Measurements from ENCODE around the gene KAT6B. TPM values are rescaled to one million over a fixed set of nuclear protein-coding genes. Genes with fewer than 3 reads are reported as not detected.

Gene KAT6B
- total RNA-seq, 4 donors from 2014 or later = 45.4 to 94.9 (median 62.9) TPM

DNA sequence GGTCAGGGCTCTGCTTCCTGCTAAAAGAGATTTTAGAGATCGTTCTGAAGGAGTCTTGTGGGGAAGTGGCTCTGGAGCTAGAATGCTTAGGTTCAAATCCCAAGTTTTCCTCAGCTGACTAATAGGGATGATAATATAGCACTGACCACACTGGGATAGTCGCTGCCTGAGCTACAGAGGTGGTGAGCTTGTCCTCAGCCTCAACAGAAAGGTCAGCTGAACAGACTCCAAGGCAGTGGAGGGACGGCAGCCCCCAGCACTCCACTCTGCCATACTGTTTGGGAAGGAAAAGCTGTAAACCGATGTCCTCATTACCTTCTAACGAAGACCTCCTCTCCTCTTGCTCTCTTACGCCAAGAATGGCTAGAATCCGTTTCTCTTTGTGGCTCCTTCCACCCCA is 36.2 kb downstream of the KAT6B start:
- no peaks in the 10 kb centered on the region for H3K9me3 ChIP-seq
- DNase-seq = no peak
- H3K36me3 ChIP-seq = no peaks in the 10 kb centered on the region
- no peak overlapping the region for H3K4me3 ChIP-seq
- no peak overlapping the region for H3K27ac ChIP-seq
- peaks cover 0 to under 1% (median 0%) of the 10 kb centered on the region in 4 donors for H3K4me1 ChIP-seq
- TF ChIP-seq, protein P1, sequence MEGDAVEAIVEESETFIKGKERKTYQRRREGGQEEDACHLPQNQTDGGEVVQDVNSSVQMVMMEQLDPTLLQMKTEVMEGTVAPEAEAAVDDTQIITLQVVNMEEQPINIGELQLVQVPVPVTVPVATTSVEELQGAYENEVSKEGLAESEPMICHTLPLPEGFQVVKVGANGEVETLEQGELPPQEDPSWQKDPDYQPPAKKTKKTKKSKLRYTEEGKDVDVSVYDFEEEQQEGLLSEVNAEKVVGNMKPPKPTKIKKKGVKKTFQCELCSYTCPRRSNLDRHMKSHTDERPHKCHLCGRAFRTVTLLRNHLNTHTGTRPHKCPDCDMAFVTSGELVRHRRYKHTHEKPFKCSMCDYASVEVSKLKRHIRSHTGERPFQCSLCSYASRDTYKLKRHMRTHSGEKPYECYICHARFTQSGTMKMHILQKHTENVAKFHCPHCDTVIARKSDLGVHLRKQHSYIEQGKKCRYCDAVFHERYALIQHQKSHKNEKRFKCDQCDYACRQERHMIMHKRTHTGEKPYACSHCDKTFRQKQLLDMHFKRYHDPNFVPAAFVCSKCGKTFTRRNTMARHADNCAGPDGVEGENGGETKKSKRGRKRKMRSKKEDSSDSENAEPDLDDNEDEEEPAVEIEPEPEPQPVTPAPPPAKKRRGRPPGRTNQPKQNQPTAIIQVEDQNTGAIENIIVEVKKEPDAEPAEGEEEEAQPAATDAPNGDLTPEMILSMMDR (IDR thresholded peaks at IDR 0.05) = no peak
- no peak for TF ChIP-seq POLR2A (IDR thresholded peaks at IDR 0.05)
- no peaks in the 10 kb centered on the region for H3K27me3 ChIP-seq

- TF ChIP-seq, protein P1 (IDR thresholded peaks at IDR 0.05) = no peak
- no peak for TF ChIP-seq POLR2A (IDR thresholded peaks at IDR 0.05)
- Histone ChIP-seq H3K9me3 (no peaks in the 10 kb centered on the region), H3K27ac (no peak overlapping the region), H3K27me3 (no peaks in the 10 kb centered on the region), H3K4me3 (no peak overlapping the region), H3K4me1 (peaks cover 0 to 6% (median 0%) of the 10 kb centered on the region in 4 donors), H3K36me3 (no peaks in the 10 kb centered on the region)
- no peak for DNase-seq
These were observed 37.2 kb downstream of the KAT6B start for GRCh38 chr10:74863551-74863950.

DNA sequence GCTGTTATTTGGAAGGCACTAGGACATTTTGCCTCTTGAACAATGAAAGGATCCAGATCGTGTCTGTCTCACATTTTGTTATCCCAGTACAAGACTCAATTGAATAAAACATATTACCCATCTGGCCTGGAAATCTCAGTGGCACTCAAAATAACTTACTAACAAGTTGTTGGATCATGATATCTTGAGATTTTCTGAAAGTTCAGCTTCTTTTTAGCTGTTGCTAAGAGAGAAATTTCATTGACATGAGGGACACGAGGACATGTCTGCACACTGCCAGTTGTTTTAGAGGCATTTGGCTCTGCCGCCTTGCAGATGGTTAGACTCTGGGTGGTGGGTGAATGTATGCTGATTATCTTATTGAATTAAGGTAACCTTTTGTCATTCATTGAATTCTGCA is 41.0 kb downstream of the KAT6B start:
- no peak for DNase-seq
- no peaks in the 10 kb centered on the region for H3K27me3 ChIP-seq
- no peak for TF ChIP-seq POLR2A (IDR thresholded peaks at IDR 0.05)
- TF ChIP-seq, protein P1 (IDR thresholded peaks at IDR 0.05) = no peak
- H3K4me3 ChIP-seq = no peak overlapping the region
- H3K4me1 ChIP-seq = peaks cover 0 to 10% (median 0%) of the 10 kb centered on the region in 4 donors
- H3K36me3 ChIP-seq = no peaks in the 10 kb centered on the region
- no peak overlapping the region for H3K27ac ChIP-seq
- H3K9me3 ChIP-seq = no peaks in the 10 kb centered on the region

GRCh38 chr10:74868392-74868977 is 42.1 kb downstream of the KAT6B start:
- TF ChIP-seq, protein P1 (IDR thresholded peaks at IDR 0.05) = no peak
- TF ChIP-seq POLR2A (IDR thresholded peaks at IDR 0.05) = no peak
- DNase-seq = no peak
- no peaks in the 10 kb centered on the region for H3K27me3 ChIP-seq
- H3K4me3 ChIP-seq = no peak overlapping the region
- no peaks in the 10 kb centered on the region for H3K9me3 ChIP-seq
- H3K27ac ChIP-seq = no peak overlapping the region
- H3K4me1 ChIP-seq = peaks cover 0 to 10% (median 0%) of the 10 kb centered on the region in 4 donors
- H3K36me3 ChIP-seq = no peaks in the 10 kb centered on the region

DNA sequence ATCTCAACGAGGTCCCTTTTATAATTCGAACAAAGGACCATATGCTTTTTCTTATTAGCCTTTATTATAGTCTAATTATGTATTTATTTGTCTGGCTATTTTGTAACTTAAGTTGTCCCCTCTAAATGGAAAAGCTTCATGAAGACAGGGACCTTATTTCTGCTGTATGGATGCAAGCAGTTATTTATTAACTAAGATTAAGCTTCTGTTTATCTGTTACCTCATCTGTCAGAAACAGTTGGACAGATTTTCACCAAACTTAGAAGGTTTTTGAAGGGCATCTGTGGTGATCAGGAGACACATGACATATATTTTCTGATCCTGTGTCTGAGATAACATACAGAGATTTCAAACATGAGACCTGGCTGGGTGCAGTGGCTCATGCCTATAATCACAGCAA is 43.2 kb downstream of the KAT6B start:
- TF ChIP-seq, protein P1 (IDR thresholded peaks at IDR 0.05) = no peak
- no peak for TF ChIP-seq POLR2A (IDR thresholded peaks at IDR 0.05)
- H3K9me3 ChIP-seq = no peaks in the 10 kb centered on the region
- no peaks in the 10 kb centered on the region for H3K27me3 ChIP-seq
- H3K4me3 ChIP-seq = no peak overlapping the region
- H3K36me3 ChIP-seq = no peaks in the 10 kb centered on the region
- no peak overlapping the region for H3K27ac ChIP-seq
- DNase-seq = no peak
- peaks cover 0 to 10% (median 0%) of the 10 kb centered on the region in 4 donors for H3K4me1 ChIP-seq
